Transverse colon (tissue), 4 donors: Measurements from ENCODE around the gene KRTAP4-1. TPM values are rescaled to one million over a fixed set of nuclear protein-coding genes. Genes with fewer than 3 reads are reported as not detected.
"Not testable (repeated sequence)": the region's sequence is repeated elsewhere in the genome, so short reads cannot be mapped to it uniquely, and the experiment has no call there.

Source experiments
- DNase-seq: peaks from one replicate; pipeline ENCODE4 v3.0.0-alpha.2; 2019
- H3K27ac ChIP-seq, 4 donors: fragments of 200-600 bp; sonication (generic); 2 replicates each; pipeline ENCODE4 v1.5.1; 2016 to 2018; ENCODE audit warnings: inconsistent platforms in 4 of 4
- H3K27me3 ChIP-seq: fragments of 200-600 bp; sonication (generic); 2 replicates; pipeline ENCODE4 v1.5.1; 2017; ENCODE audit warnings: inconsistent platforms
- H3K36me3 ChIP-seq, 4 donors: fragments of 200-600 bp; sonication (generic); 2 replicates each; pipeline ENCODE4 v1.5.1; 2017 to 2019; ENCODE audit warnings: inconsistent platforms in 4 of 4
- H3K4me1 ChIP-seq, 4 donors: fragments of 200-600 bp; sonication (generic); 2 replicates each; pipeline ENCODE4 v1.5.1; 2017 to 2020; ENCODE audit warnings: inconsistent platforms in 4 of 4
- H3K4me3 ChIP-seq, 4 donors: fragments of 200-600 bp; sonication (generic); 1 replicate in 1 of 4; 2 replicates in 3 of 4; pipeline versions ENCODE4 v1.5.1 to v1.6.1; 2017 to 2019; ENCODE audit warnings: inconsistent platforms in 4 of 4
- H3K9me3 ChIP-seq, 2 donors: fragments of 200-600 bp; sonication (generic); 2 replicates each; pipeline ENCODE4 v1.5.1; 2017 to 2019; ENCODE audit warnings: inconsistent platforms in 2 of 2
- EP300 ChIP-seq: sonication (generic); formaldehyde crosslinking; IDR thresholded peaks from one replicate; pipeline ENCODE4 v1.6.1; 2017; ENCODE audit warnings: antibody characterized with exemption, low read depth
- POLR2A ChIP-seq: fragments of 450-650 bp; IDR thresholded peaks from one replicate; pipeline ENCODE4 v1.6.1; 2016; ENCODE audit warnings: antibody characterized with exemption, mild to moderate bottlenecking, moderate library complexity
- POLR2AphosphoS5 ChIP-seq, 3 donors: sonication (generic); formaldehyde crosslinking; IDR thresholded peaks; one replicate each; pipeline ENCODE4 v1.6.1; 2016; ENCODE audit warnings: antibody characterized with exemption in 3 of 3
- WGBS, 2 donors: methylation state at CpG; one replicate each; pipeline ENCODE4 v1.1.5; 2018; ENCODE audit warnings: low coverage in 1 of 2; 5-methylcytosine and 5-hydroxymethylcytosine counted together
- in situ Hi-C, 4 donors: fragments of 200-750 bp; cut with MboI; loops; one replicate each; pipeline versions ENCODE4 v1.15.0 to v1.15.1; 2017; ENCODE audit warnings: low sequenced_read_pairs in 3 of 4, low pct_ligation_motif_present in 1 of 4, low pct_unique_long_range_greater_than_20kb in 1 of 4
- intact Hi-C: fragments of 100-400 bp; cut with DNase I; formaldehyde crosslinking; loops from one replicate; pipeline ENCODE4 v1.15.1; 2023; ENCODE audit warnings: low total_unique reads
- total RNA-seq, 4 donors: library from RNA; depleted of rRNA; stranded (reverse); fragments of >200 nt; gene quantifications; one replicate each; pipeline ENCODE4 v1.1.0, GENCODE V29; 2016
- TF ChIP-seq, protein P1 (sequence below), 5 experiments: fragments of 200-600 bp in 3 of 5; fragments of 450-650 bp in 2 of 5; sonication (generic) in 3 of 5; IDR thresholded peaks; 1 replicate in 2 of 5; 2 replicates in 3 of 5; pipeline ENCODE4 v1.5.1; 2016 to 2017; ENCODE audit warnings: antibody characterized with exemption in 5 of 5, inconsistent platforms in 3 of 5, mild to moderate bottlenecking in 2 of 5, moderate library complexity in 1 of 5

The KRTAP4-1 gene
- total RNA-seq, 4 donors from 2014 or later = 0.82 TPM; not detected in 3

DNA sequence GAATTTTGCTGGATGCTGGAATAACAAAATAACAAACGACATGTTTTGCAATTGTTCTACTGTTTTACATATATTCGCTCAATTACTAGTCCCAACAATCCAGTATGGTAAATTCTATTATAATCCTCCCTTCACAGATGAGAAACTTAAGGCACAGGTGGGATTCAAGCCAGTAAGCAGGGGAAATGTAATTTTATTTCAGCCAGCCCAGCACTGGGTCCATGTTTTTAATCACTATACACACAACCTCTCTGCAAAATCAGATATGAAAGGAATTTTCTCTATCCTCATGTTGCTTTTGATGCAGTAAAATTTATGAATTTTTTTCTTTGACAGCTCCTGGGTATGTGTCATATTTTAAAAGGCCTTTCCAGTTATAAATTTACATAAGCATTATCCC is 39.5 kb downstream of the KRTAP4-1 start:
- DNase-seq = no peak
- Histone ChIP-seq H3K27me3 (no peaks in the 10 kb centered on the region), H3K27ac (no peak overlapping the region), H3K4me3 (no peak overlapping the region), H3K9me3 (peaks cover 9 to 11% of the 10 kb centered on the region in 2 donors), H3K36me3 (no peaks in the 10 kb centered on the region), H3K4me1 (no peaks in the 10 kb centered on the region)
- intact Hi-C loops (no loop called here), in situ Hi-C loops (no loop called here)
- WGBS, 2 donors = 87 to 94% methylated on average over 2 of the region's 2 CpGs
- TF ChIP-seq, protein P1, sequence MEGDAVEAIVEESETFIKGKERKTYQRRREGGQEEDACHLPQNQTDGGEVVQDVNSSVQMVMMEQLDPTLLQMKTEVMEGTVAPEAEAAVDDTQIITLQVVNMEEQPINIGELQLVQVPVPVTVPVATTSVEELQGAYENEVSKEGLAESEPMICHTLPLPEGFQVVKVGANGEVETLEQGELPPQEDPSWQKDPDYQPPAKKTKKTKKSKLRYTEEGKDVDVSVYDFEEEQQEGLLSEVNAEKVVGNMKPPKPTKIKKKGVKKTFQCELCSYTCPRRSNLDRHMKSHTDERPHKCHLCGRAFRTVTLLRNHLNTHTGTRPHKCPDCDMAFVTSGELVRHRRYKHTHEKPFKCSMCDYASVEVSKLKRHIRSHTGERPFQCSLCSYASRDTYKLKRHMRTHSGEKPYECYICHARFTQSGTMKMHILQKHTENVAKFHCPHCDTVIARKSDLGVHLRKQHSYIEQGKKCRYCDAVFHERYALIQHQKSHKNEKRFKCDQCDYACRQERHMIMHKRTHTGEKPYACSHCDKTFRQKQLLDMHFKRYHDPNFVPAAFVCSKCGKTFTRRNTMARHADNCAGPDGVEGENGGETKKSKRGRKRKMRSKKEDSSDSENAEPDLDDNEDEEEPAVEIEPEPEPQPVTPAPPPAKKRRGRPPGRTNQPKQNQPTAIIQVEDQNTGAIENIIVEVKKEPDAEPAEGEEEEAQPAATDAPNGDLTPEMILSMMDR (IDR thresholded peaks at IDR 0.05) = no peak
- TF ChIP-seq EP300 (no peak), POLR2A (no peak), POLR2AphosphoS5 (IDR thresholded peaks at IDR 0.05) (no peak)

- H3K4me3 ChIP-seq = no peak overlapping the region
- in situ Hi-C loops = no loop called here
Measured at GRCh38 chr17:41144846-41145245, 39.9 kb downstream of the KRTAP4-1 start.

DNA sequence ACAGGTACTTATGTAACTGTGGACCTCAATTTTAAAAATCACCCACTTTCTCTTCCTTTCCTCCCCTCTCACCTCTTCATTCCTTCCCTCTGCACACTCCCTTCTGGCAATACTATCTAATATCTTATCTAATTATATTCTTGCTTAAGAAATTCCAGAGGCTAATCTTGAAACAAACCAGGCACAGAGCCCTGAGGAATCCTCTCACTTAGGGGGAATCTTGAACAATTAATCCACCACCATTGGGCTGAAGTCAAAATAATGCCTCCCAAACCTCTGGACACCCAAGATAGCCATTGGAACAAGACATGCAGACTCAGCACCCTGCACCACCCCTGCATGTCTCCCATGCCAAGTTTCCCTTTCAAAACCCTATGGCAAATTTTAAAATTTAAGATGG is 43.4 kb downstream of the KRTAP4-1 start:
- Histone ChIP-seq H3K36me3 (no peaks in the 10 kb centered on the region), H3K4me3 (no peak overlapping the region), H3K27ac (no peak overlapping the region), H3K9me3 (peaks cover 10 to 15% of the 10 kb centered on the region in 2 donors), H3K4me1 (no peaks in the 10 kb centered on the region), H3K27me3 (peaks cover 7% of the 10 kb centered on the region)
- in situ Hi-C loops (no loop called here), intact Hi-C loops (no loop called here)
- DNase-seq = no peak
- TF ChIP-seq POLR2AphosphoS5 (IDR thresholded peaks at IDR 0.05) = no peak
- no peak for TF ChIP-seq EP300
- TF ChIP-seq POLR2A = no peak
- TF ChIP-seq, protein P1 (IDR thresholded peaks at IDR 0.05) = no peak

More at GRCh38 chr17:41144846-41145245, 39.9 kb downstream of the KRTAP4-1 start:
- no peak for DNase-seq
- Histone ChIP-seq H3K9me3 (peaks cover 10 to 15% of the 10 kb centered on the region in 2 donors), H3K4me1 (no peaks in the 10 kb centered on the region), H3K27me3 (no peaks in the 10 kb centered on the region), H3K36me3 (no peaks in the 10 kb centered on the region), H3K27ac (no peak overlapping the region)
- TF ChIP-seq EP300 = no peak
- TF ChIP-seq POLR2A = no peak
- no peak for TF ChIP-seq POLR2AphosphoS5 (IDR thresholded peaks at IDR 0.05)
- TF ChIP-seq, protein P1 (IDR thresholded peaks at IDR 0.05) = no peak
- intact Hi-C loops = no loop called here
- WGBS, 2 donors = 78 to 89% methylated on average over 1 of the region's 1 CpG

- Histone ChIP-seq H3K27ac (no peak within 1 kb of the TSS), H3K27me3 (peaks cover 7% of the 10 kb centered on the region), H3K36me3 (no peaks in the 10 kb centered on the region), H3K4me1 (no peaks in the 10 kb centered on the region), H3K4me3 (no peak within 1 kb of the TSS), H3K9me3 (peaks cover 10 to 15% of the 10 kb centered on the region in 2 donors)
- intact Hi-C loops = no loop called here
- DNase-seq = no peak
- in situ Hi-C loops = no loop called here
- 66 to 77% methylated on average over 3 to 6 of the region's 6 CpGs for WGBS, 2 donors
- no peak for TF ChIP-seq POLR2A
- no peak for TF ChIP-seq POLR2AphosphoS5 (IDR thresholded peaks at IDR 0.05)
- TF ChIP-seq EP300 = no peak
- TF ChIP-seq, protein P1 (IDR thresholded peaks at IDR 0.05) = no peak
Measured at GRCh38 chr17:41140360-41141131, 44.2 kb downstream of the KRTAP4-1 start, which contains the start of gene KRTAP4-6. Gene KRTAP4-6, minus strand, starts transcription at chr17:41140544. Its CDS starts 57 bp downstream, at chr17:41140487.

DNA sequence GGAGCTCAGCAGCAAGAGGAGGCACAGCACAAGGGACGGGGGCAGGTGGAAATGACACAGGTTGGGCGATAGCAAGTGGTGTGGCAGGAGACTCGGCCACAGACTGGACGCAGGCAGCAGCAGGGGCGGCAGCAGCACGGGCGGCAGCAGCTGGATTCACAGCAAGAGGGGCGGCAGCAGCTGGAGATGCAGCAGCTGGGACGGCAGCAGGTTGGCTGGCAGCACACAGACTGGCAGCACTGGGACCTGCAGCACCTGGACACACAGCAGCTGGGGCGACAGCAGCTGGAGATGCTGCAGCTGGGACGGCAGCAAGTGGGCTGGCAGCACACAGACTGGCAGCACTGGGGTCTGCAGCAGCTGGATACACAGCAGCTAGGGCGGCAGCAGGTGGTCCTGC is 44.8 kb downstream of the KRTAP4-1 start:
- H3K4me1 ChIP-seq, H3K27ac ChIP-seq, H3K36me3 ChIP-seq, H3K4me3 ChIP-seq, H3K27me3 ChIP-seq, in situ Hi-C loops, DNase-seq, intact Hi-C loops: not testable (repeated sequence)
- peaks cover 10 to 15% of the 10 kb centered on the region in 2 donors for H3K9me3 ChIP-seq
- WGBS, 2 donors = 87 to 95% methylated on average over 4 to 12 of the region's 12 CpGs
